Hepatocyte (in vitro differentiated cells): ENCODE results near the gene BAZ2B.

Experiments
- CTCF ChIP-seq: fragments of 200-600 bp; sonication (generic); IDR thresholded peaks from 2 replicates; pipeline ENCODE4 v1.5.1; 2016; ENCODE audit warnings: antibody characterized with exemption, mild to moderate bottlenecking; ENCODE audit not compliant: poor library complexity
- EZH2 ChIP-seq: fragments of 200-600 bp; sonication (generic); IDR thresholded peaks from 2 replicates; pipeline ENCODE4 v1.6.1; 2016; ENCODE audit warnings: antibody characterized with exemption, mild to moderate bottlenecking, borderline replicate concordance
- EZH2phosphoT487 ChIP-seq: fragments of 200-600 bp; sonication (generic); IDR thresholded peaks from one replicate; pipeline ENCODE4 v1.6.1; 2018; ENCODE audit warnings: antibody characterized with exemption, mild to moderate bottlenecking, low read depth, moderate library complexity; ENCODE audit not compliant: unreplicated experiment, severe bottlenecking

- TF ChIP-seq EZH2 (no peak), CTCF (no peak), EZH2phosphoT487 (no peak)
Measured at GRCh38 chr2:159380685-159381239, 235.6 kb downstream of the BAZ2B start.
